Keratinocyte (primary cell): Measurements from ENCODE around the gene ZC2HC1B.

Experiments used
- EZH2 ChIP-seq: IDR thresholded peaks from one replicate; pipeline ENCODE4 v1.6.1; 2012; ENCODE audit warnings: inconsistent platforms, mild to moderate bottlenecking, low read length, moderate library complexity
- TF ChIP-seq, protein P1 (sequence below), 3 experiments: IDR thresholded peaks in 1 of 3; conservative IDR thresholded peaks in 1 of 3; optimal IDR thresholded peaks in 1 of 3; 2 replicates in 2 of 3; 3 replicates in 1 of 3; pipeline versions ENCODE3 to v1.5.1; 2011; ENCODE audit warnings: low read length in 3 of 3, mild to moderate bottlenecking in 3 of 3, moderate library complexity in 2 of 3, control low read depth in 1 of 3, inconsistent platforms in 1 of 3; ENCODE audit not compliant: insufficient read depth in 2 of 3; ENCODE audit errors: extremely low read depth in 1 of 3

DNA sequence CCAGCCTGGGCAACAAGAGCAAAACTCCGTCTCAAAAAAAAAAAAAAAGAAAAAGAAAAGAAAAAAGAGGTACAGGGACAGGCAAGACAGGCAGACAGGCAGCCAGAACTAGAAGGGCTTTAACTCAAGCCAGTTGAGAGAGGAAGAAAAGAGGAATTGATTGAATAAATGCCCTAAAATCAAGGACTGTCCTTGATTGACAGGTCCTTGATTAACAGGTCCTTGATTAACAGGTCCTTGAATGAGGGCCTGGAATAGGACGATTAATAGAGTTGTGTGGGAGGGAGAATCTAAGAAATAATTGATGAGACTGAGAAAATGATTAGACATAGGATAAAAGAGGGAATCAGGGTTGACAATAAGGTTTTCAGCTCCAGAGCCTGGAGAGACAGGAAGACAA lies 36.1 kb downstream of the ZC2HC1B start:
- TF ChIP-seq, protein P1, sequence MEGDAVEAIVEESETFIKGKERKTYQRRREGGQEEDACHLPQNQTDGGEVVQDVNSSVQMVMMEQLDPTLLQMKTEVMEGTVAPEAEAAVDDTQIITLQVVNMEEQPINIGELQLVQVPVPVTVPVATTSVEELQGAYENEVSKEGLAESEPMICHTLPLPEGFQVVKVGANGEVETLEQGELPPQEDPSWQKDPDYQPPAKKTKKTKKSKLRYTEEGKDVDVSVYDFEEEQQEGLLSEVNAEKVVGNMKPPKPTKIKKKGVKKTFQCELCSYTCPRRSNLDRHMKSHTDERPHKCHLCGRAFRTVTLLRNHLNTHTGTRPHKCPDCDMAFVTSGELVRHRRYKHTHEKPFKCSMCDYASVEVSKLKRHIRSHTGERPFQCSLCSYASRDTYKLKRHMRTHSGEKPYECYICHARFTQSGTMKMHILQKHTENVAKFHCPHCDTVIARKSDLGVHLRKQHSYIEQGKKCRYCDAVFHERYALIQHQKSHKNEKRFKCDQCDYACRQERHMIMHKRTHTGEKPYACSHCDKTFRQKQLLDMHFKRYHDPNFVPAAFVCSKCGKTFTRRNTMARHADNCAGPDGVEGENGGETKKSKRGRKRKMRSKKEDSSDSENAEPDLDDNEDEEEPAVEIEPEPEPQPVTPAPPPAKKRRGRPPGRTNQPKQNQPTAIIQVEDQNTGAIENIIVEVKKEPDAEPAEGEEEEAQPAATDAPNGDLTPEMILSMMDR (optimal IDR thresholded peaks at IDR 0.05 in 1 of 3, IDR thresholded peaks at IDR 0.05 in 1 of 3, conservative IDR thresholded peaks at IDR 0.05 in 1 of 3; ENCODE audit: extremely low read depth in 1 of 3, insufficient read depth in 2 of 3, low read length in 3 of 3): no peak
- TF ChIP-seq EZH2: no peak
